GM23248 (cell line): ENCODE data around the gene OPALIN. TPM values are rescaled to one million over a fixed set of nuclear protein-coding genes. Genes with fewer than 3 reads are reported as not detected.

Experiments used
- DNase-seq: peaks from one replicate; pipeline ENCODE4 v3.0.0-alpha.2; 2015
- H2AFZ ChIP-seq: fragments of 200-600 bp; sonication (generic); 2 replicates; pipeline ENCODE4 v1.6.1; 2016; ENCODE audit warnings: antibody characterized with exemption
- H3F3A ChIP-seq: fragments of 200-600 bp; sonication (generic); 2 replicates; pipeline ENCODE4 v1.6.1; 2016; ENCODE audit warnings: mild to moderate bottlenecking, antibody characterized with exemption, mixed run types; ENCODE audit not compliant: insufficient read depth
- H3K27ac ChIP-seq: fragments of 200-600 bp; sonication (generic); 2 replicates; pipeline ENCODE4 v1.5.1; 2016; ENCODE audit warnings: mild to moderate bottlenecking
- H3K27me3 ChIP-seq: fragments of 200-600 bp; sonication (generic); replicated peaks from 2 replicates; pipeline ENCODE4 v1.6.1; 2016; ENCODE audit warnings: mild to moderate bottlenecking; ENCODE audit not compliant: insufficient read depth
- H3K36me3 ChIP-seq: fragments of 200-600 bp; sonication (generic); 2 replicates; pipeline ENCODE4 v1.6.1; 2016; ENCODE audit warnings: low read depth, mild to moderate bottlenecking
- H3K4me1 ChIP-seq: fragments of 200-600 bp; sonication (generic); 2 replicates; pipeline ENCODE4 v1.6.1; 2016; ENCODE audit warnings: mild to moderate bottlenecking; ENCODE audit not compliant: insufficient read depth
- H3K4me2 ChIP-seq: fragments of 200-600 bp; sonication (generic); one replicate; pipeline ENCODE4 v1.6.1; 2016; ENCODE audit warnings: mild to moderate bottlenecking; ENCODE audit not compliant: unreplicated experiment
- H3K4me3 ChIP-seq: fragments of 200-600 bp; sonication (generic); 2 replicates; pipeline ENCODE4 v1.5.1; 2016; ENCODE audit warnings: mild to moderate bottlenecking
- H3K79me2 ChIP-seq: fragments of 200-600 bp; sonication (generic); 2 replicates; pipeline ENCODE4 v1.6.1; 2016; ENCODE audit warnings: mild to moderate bottlenecking; ENCODE audit not compliant: insufficient read depth
- H3K9ac ChIP-seq: fragments of 200-600 bp; sonication (generic); 2 replicates; pipeline ENCODE4 v1.6.1; 2016; ENCODE audit warnings: mild to moderate bottlenecking
- H3K9me2 ChIP-seq: fragments of 200-600 bp; sonication (generic); 2 replicates; pipeline ENCODE4 v1.6.1; 2016; ENCODE audit warnings: mixed run types, mild to moderate bottlenecking, moderate library complexity; ENCODE audit not compliant: insufficient read depth
- H3K9me3 ChIP-seq: fragments of 200-600 bp; sonication (generic); one replicate; pipeline ENCODE4 v1.6.1; 2017; ENCODE audit warnings: low read depth
- H4K20me1 ChIP-seq: fragments of 200-600 bp; sonication (generic); 2 replicates; pipeline ENCODE4 v1.6.0; 2016; ENCODE audit not compliant: insufficient read depth
- EZH2 ChIP-seq: fragments of 200-600 bp; sonication (generic); IDR thresholded peaks from 2 replicates; pipeline ENCODE4 v1.6.1; 2018; ENCODE audit warnings: antibody characterized with exemption, mild to moderate bottlenecking; ENCODE audit not compliant: insufficient read depth, poor library complexity, severe bottlenecking
- EZH2phosphoT487 ChIP-seq: fragments of 200-600 bp; sonication (generic); IDR thresholded peaks from 2 replicates; pipeline ENCODE4 v1.6.1; 2018; ENCODE audit warnings: antibody characterized with exemption, moderate library complexity, mild to moderate bottlenecking, low read depth; ENCODE audit not compliant: insufficient read depth
- WGBS, 2 experiments: methylation state at CpG; one replicate each; pipeline ENCODE4 v1.1.6; 2015 to 2017; ENCODE audit warnings: low lambda C conversion rate in 2 of 2, low coverage in 1 of 2; ENCODE audit errors: missing lambda C conversion rate in 2 of 2; 5-methylcytosine and 5-hydroxymethylcytosine counted together
- in situ Hi-C: fragments of 300-500 bp; cut with MboI; formaldehyde crosslinking; loops from 2 replicates; pipeline ENCODE4 v1.15.0; 2020
- polyA plus RNA-seq: library from polyadenylated mRNA; unstranded; fragments of >200 nt; fragmentation: Nextera tagmentation; extraction: Ambion mirVana; gene quantifications from 2 replicates; pipeline ENCODE4 v1.2.1, GENCODE V29; 2016
- total RNA-seq: library from RNA; depleted of rRNA; stranded (reverse); fragments of >200 nt; shearing (Covaris generic); gene quantifications from 2 replicates; pipeline ENCODE4 v1.2.3, GENCODE V29; 2014

Gene OPALIN
- total and polyA plus RNA-seq, 2 experiments from 2014 or later = not detected

DNA sequence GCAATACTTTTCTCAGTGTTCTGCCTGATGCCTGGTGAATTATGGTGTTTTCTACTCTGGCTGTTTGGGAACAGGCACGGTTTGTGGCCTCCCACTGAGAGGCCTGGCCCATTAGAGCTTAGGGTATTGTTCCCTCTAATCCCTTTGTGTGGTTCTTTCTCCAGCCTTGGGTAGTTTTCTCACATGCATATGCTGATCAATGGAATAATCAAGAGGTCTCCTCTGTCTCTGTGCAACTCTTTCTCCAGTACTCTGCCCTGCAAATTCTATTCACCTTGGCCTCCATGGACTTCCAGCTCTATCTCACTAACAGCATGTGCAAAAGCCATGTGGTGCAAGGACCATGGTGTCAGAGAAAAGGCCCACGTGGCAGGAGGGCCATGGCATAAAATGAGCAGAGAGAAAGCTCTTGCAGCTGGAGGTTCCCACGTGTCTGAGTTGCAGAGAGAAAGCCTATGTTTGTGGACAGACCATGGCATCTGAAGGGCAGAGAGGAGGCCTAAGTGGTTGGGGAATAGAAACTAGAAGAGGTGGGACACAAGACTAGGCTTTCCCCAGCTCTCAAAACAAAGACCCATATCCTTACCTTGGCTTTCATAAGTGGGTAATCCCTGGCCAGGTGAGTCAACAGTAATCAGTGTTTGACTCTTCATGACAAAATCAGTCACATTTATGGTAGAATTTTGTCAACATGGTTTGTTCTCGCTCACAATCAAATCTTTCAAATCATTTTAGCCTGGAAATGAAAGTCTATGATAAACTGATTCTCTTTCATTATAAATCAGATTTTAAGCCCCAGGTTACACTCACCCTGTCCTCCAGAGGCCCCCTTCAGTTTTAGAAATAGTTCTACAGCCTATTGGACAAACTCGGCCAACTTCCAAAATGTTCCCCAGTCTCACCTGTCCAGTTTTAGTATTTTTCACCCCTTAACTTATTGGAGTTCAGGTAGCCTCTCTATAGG, 17.3 kb downstream of the OPALIN start:
- in situ Hi-C loops = no loop called here
- 23 to 29% methylated on average over 5 of the region's 5 CpGs for WGBS, 2 experiments
- Histone ChIP-seq H3K36me3 (no peaks in the 10 kb centered on the region), H3K27ac (no peak overlapping the region), H4K20me1 (no peaks in the 10 kb centered on the region), H3F3A (no peaks in the 10 kb centered on the region), H2AFZ (no peak overlapping the region), H3K4me3 (no peak overlapping the region), H3K9me3 (no peaks in the 10 kb centered on the region), H3K27me3 (0 out of 2 replicates have a peak, but pooled peaks cover 14% of the 10 kb centered on the region), H3K9me2 (no peaks in the 10 kb centered on the region), H3K79me2 (no peaks in the 10 kb centered on the region), H3K9ac (no peak overlapping the region), H3K4me1 (no peaks in the 10 kb centered on the region), H3K4me2 (no peak overlapping the region)
- DNase-seq = no peak
- no peak for TF ChIP-seq EZH2
- no peak for TF ChIP-seq EZH2phosphoT487

DNA sequence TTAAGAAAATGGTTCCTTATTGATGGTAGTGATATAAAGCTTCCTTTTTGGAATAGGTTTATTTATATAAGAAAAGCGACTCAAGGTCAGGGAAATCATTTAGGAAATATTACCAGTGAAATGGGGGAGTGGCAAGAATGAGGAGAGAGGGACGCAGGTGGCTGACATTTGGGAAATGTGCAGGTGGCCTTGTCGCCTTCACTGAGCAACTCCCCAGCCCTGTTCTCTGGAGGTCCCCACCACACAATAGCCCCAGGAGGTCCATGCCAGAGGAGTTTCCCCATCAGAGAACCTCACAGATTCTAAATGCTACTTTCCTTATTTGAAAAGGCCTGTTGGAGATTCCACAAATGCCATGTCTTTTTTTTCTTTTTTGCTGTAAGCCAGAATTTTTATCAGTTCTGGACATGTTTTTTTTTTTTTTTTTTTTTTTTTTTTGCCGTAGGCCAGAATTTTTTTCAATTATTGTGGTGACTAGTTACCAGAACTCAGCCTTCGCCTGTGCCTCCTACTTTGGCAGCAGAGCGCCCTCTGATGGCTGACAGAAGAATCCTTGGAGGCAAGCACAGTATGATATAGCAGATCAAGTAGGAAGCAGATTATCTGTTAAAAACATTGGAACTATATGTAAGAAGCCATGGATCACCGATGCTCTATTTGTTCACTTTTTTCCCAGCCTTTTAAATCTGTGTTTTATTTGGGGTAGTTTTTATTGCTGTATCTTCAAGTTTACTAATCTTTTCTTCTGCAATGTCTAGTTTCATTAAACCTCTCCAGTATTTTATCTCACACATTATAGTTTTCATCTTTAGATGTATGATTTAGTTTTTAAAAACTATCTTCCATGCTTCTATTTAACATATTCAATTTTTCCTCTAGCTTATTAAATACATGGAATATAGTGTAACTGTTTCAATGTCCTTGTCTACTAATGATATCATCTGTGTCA, 18.6 kb downstream of the OPALIN start:
- H3K9me3 ChIP-seq = no peaks in the 10 kb centered on the region
- WGBS, 2 experiments = 21 to 28% methylated on average over 7 of the region's 7 CpGs
- no peaks in the 10 kb centered on the region for H3K4me1 ChIP-seq
- no peak overlapping the region for H3K27ac ChIP-seq
- no peak overlapping the region for H2AFZ ChIP-seq
- no peaks in the 10 kb centered on the region for H3K36me3 ChIP-seq
- 0 out of 2 replicates have a peak, but pooled peaks cover 14% of the 10 kb centered on the region for H3K27me3 ChIP-seq
- TF ChIP-seq EZH2phosphoT487 (no peak), EZH2 (no peak)
- H3K79me2 ChIP-seq = no peaks in the 10 kb centered on the region
- no peak overlapping the region for H3K9ac ChIP-seq
- in situ Hi-C loops = no loop called here
- H4K20me1 ChIP-seq = no peaks in the 10 kb centered on the region
- H3F3A ChIP-seq = no peaks in the 10 kb centered on the region
- H3K4me3 ChIP-seq = no peak overlapping the region
- H3K9me2 ChIP-seq = no peaks in the 10 kb centered on the region
- no peak overlapping the region for H3K4me2 ChIP-seq
- peak; percentile 83 for DNase-seq

GRCh38 chr10:96339383-96339782, 19.4 kb downstream of the OPALIN start:
- DNase-seq = no peak
- in situ Hi-C loops = no loop called here
- Histone ChIP-seq H3K27me3 (0 out of 2 replicates have a peak, but pooled peaks cover 14% of the 10 kb centered on the region), H4K20me1 (no peaks in the 10 kb centered on the region), H3K9me3 (no peaks in the 10 kb centered on the region), H3K27ac (no peak overlapping the region), H3K9ac (no peak overlapping the region), H3K9me2 (no peaks in the 10 kb centered on the region), H3K4me1 (no peaks in the 10 kb centered on the region), H3K4me2 (no peak overlapping the region), H3K79me2 (no peaks in the 10 kb centered on the region), H3K4me3 (no peak overlapping the region), H3K36me3 (no peaks in the 10 kb centered on the region), H3F3A (no peaks in the 10 kb centered on the region), H2AFZ (no peak overlapping the region)
- no peak for TF ChIP-seq EZH2
- no peak for TF ChIP-seq EZH2phosphoT487
- 75 to 81% methylated on average over 4 of the region's 4 CpGs for WGBS, 2 experiments

GRCh38 chr10:96338279-96338925, 20.4 kb downstream of the OPALIN start:
- Histone ChIP-seq H3K27ac (no peak overlapping the region), H3K9ac (no peak overlapping the region), H3K79me2 (no peaks in the 10 kb centered on the region), H3K9me2 (no peaks in the 10 kb centered on the region), H3F3A (no peaks in the 10 kb centered on the region), H4K20me1 (no peaks in the 10 kb centered on the region), H2AFZ (no peak overlapping the region), H3K36me3 (no peaks in the 10 kb centered on the region), H3K4me1 (no peaks in the 10 kb centered on the region), H3K4me2 (no peak overlapping the region), H3K4me3 (no peak overlapping the region), H3K27me3 (0 out of 2 replicates have a peak, but pooled peaks cover 14% of the 10 kb centered on the region), H3K9me3 (no peaks in the 10 kb centered on the region)
- no peak for DNase-seq
- 16 to 18% methylated on average over 5 of the region's 5 CpGs for WGBS, 2 experiments
- in situ Hi-C loops = no loop called here
- no peak for TF ChIP-seq EZH2
- TF ChIP-seq EZH2phosphoT487 = no peak
